Bone marrow (tissue), 2 donors: ENCODE results near the gene HPS5.
"Not testable (repeated sequence)": the region's sequence is repeated elsewhere in the genome, so short reads cannot be mapped to it uniquely, and the experiment has no call there.

Source experiments
- DNase-seq, 2 donors: peaks; one replicate each; lab custom pipeline; 2025; lab: John Stamatoyannopoulos, UW

The HPS5 gene

DNA sequence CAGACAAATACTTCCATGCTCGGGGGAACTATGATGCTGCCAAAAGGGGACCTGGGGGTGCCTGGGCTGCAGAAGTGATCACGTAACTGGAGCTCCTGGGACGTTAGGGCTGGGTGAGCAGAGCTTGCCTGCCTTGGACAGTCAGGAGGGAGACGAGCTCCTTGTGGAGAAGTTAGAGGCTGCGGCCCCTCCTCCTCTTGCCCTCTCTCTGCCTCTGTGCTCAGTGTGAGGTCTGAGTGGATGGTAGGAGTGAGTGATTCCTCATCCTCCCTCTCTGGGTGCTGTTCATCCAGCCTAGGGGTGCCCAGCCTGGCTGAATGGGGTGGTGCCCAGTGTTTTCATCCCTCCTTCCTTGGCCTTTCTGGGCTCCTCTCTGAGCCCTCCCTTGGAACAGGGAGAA lies 52.7 kb downstream of the HPS5 start:
- not testable (repeated sequence) for DNase-seq

- not testable (repeated sequence) for DNase-seq
Observed at GRCh38 chr11:18267335-18268133, 54.4 kb downstream of the HPS5 start.

- no peak for DNase-seq
Observed at GRCh38 chr11:18265949-18266348, 56.0 kb downstream of the HPS5 start, which contains the start of gene SAA1. SAA1 (plus strand) TSS chr11:18266264; CDS start chr11:18266888, 624 bp downstream.

GRCh38 chr11:18264677-18265555 lies 57.0 kb downstream of the HPS5 start:
- DNase-seq: no peak

DNA sequence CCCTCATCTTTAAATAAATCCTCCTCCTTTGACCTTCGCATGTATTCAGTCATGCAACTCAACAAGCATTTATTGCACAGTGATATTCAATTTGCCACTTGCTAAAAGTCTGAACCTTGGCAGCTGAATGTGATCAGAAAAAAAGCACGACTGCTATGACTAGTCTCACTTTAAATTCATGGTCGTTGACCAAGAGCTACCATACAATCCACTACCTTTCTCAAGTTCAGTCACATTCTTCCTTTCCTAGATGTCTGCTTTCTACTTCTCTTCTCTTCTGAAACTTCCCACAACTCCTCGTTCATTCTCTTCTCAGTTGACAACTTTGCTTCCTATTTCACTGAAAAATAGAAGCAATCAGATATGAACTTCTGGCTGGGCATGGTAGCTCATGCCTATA lies 57.9 kb downstream of the HPS5 start:
- no peak for DNase-seq

GRCh38 chr11:18262681-18263350 lies 59.1 kb downstream of the HPS5 start:
- DNase-seq: not testable (repeated sequence)

DNA sequence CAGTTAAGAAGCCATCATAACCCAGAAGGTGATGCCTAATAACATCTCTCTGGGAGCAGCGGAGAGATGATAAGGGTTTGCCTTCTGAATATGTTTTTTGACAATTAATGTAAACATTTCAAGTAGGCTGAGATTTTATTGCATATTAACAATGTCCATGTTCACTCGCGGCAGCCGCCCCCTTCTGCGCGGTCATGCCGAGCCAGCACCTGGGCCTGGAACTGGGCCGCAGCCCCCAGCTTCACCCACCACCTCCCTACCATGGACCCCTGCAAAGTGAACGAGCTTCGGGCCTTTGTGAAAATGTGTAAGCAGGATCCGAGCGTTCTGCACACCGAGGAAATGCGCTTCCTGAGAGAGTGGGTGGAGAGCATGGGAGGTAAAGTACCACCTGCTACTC lies 60.2 kb downstream of the HPS5 start:
- no peak for DNase-seq

GRCh38 chr11:18259259-18259658 lies 62.7 kb downstream of the HPS5 start:
- no peak for DNase-seq

GRCh38 chr11:18254781-18255361 lies 67.1 kb downstream of the HPS5 start:
- DNase-seq: no peak

- no peak for DNase-seq
Observed at GRCh38 chr11:18253778-18254338, 68.1 kb downstream of the HPS5 start.

DNA sequence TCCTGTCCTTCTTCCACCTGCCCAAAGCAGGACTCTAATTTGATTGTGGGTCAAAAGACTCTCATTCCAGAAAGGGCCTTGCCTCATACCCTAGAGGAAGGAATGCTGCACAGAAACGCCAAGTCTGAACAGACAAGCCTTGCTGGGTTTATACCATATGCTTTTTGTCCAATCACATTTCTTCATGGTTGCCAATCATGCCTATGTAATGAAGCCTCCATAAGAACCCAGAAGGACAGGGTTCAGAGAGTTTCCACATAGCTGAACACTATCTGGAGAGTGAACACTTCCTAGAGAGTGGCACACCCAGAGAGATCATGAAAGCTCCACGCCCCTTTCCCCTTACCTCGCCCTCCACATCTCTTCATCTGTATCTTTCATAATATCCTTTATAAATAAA lies 68.7 kb downstream of the HPS5 start:
- no peak for DNase-seq

DNA sequence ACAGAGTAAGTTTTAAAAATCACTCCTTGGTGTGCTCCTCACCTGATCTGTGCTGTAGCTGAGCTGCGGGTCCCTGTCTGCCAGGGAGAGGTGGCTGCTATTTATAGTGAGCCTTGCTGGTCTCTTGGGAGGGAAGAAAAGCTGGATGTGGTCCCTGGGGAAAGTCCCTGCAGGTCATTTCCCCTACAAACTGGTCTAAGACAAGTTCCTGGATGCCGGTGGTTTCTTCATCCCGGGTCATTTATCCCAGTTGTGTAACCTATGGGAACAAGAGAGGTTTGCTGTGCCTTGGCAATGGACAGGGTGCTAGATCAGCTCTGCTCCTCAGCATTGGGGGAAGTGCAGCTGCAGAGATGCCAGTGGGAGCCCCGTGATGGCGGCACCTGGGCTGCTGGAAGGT lies 73.4 kb downstream of the HPS5 start, which contains the start of gene SAA2:
SAA2 (minus strand) TSS at position 108 of the 400 bp plus-strand sequence. CDS start 657 bp downstream, outside the sequence.
- DNase-seq: no peak

DNA sequence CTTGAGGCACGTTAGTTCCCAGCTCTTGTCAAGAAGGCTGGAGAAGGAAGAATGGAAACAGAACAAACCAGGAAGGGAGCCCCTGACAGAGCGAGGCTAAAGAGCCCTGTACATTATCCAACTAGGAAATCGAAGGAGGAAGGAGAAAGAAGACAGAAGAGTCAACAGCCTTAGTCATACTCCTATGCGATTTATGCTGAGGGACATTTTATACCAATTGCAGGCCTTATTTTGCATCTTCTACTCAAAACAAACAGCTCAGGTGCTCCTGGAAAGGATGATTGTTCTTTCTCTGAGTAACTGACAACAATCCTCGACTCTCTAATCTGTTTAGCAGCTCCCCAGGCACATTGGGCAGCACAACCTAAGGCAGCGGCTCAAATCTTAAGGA lies 74.8 kb downstream of the HPS5 start:
- not testable (repeated sequence) for DNase-seq

- DNase-seq: not testable (repeated sequence)
Observed at GRCh38 chr11:18246379-18247190, 75.4 kb downstream of the HPS5 start.

GRCh38 chr11:18245396-18245795 lies 76.5 kb downstream of the HPS5 start:
- DNase-seq: no peak

DNA sequence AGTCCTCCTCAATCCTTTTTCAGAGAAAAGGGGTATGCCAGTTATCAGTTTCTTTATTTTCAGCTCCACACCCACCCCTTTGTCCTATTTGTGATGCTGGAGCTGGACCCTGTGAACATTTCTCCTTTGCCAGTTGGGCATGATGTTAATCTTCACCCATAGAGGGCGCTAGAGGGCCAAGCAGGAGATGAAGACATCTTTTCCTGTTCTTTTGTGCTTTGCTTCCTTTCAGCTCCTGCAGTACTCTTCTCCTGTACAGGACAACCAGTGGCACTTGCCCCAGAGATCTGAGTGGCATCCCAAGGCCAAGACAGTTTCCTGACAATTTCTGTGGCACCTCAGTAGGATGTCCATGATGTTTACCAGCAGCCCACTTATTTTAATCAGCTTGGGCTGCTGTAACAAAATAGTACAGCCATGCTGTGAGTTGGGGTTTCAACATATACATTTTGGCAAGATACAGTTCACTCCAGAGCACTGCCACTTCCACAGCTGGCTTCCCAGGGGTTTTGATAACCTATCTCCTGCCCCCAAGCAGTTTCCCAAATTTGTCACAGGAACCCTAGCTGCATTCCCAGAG lies 78.1 kb downstream of the HPS5 start:
- DNase-seq: peak; percentile 17 to 72

DNA sequence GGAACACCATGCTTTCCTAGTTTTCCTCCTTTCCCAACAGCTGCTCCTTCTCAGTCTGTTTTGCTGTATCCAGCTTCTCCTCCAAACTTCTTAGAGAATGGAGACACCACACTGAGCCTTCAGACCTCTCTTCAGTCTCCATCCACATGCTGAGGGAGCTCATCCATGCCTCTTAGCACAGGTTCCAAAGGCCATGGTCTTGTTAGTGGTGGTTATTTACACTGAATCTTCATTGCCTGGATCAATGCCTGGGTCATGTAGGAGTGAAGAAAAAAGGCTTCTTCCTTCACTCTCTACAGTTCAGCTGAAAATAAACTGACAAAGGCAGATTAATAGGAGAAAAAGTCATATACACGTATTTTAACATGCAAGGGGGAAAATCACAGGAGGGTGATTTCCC lies 82.3 kb downstream of the HPS5 start:
- no peak for DNase-seq

DNA sequence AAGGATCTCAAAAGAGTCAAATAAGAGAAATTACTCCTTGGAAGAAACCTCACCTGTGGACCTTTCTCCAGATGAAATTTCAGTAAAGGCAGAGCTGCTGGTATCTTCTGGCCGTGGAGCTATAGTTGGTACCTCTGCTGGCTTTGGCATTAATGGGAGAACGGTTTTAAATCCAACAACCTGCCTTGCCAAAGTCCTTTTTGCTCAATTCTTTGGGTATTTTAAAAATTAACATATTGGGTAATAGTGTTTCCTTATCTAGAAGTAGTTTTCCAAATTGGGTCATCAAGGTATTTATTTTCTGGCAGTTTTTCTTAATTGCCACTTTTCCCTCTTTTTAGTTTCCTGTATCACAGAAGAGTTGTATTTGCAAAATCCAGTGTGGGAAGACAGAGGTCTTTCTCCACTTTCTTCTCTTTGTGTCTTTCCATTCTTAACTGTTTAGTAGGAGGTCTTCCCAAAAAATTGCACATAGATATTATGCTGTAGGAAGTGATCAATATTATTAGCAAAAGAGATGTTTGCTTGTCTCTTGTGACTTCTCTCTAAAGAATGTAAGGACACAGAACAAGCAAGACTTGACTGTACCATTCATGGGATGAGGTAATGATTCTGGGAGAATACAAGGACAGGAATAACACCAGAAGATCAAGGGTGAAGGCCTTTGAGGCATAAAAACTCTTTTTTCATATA lies 85.1 kb downstream of the HPS5 start, which contains the start of gene SAA4:
SAA4 (minus strand) TSS at position 139 of the 693 bp plus-strand sequence. CDS start 876 bp downstream, outside the sequence.
- no peak for DNase-seq
